Measurements from ENCODE around the gene JTB. TPM values are rescaled to one million over a fixed set of nuclear protein-coding genes. Genes with fewer than 3 reads are reported as not detected.

JTB gene
- total and polyA plus RNA-seq, 9 of the 15 experiments (the other 6 are each of a cell fraction or from before 2014, with no cell fraction given), result 24.7 to 308 (median 151) TPM

DNA sequence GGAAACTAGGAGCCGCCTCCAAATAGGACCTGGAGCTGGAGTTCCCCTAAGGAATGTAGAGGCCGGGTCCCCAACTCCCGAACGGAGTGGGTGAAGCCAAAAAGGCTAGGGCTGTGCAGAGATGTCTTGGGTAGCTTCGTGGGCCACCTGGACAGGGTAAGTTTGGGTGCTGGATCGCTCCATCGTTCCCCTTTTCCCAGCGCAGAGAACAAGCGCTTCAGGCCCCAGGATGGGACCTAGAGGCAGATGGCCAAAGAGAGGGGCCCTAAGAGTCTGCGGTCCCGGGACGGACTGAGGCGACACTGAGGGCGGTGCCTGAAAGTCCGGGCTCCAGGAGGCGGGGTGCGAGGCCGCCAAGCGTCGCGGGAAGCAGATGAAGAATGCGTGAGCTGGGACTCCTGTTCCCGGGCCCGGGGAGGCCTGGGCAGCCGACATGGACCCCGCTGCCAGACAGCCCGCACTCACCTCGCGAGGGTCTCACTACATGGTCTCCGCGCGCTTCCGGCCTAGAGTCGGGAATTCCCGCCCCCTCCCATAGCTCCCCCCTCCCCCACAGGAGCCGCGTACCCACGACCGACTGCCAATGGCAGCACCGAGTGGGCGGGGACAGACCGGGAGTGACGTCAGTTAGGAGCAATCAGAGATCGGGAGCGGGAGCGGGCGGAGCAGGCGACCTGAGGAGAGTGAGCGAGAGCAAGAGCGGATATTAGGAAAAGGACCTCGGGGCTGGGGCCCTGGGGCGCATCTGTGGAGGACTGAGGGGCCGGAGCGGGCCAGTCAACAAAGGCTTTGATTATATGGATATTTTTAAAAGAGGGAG lies 14.2 kb downstream of the JTB start, which contains the start of gene SLC39A1 (continued):
- TF ChIP-seq ZBTB8A (IDR thresholded peaks at IDR 0.05; ENCODE audit: partially characterized antibody) (no peak), PCBP1 (IDR thresholded peaks at IDR 0.05; ENCODE audit: low read depth, low read length, poor library complexity, severe bottlenecking) (no peak), SMARCB1 (IDR thresholded peaks at IDR 0.05; ENCODE audit: insufficient read length, low read depth) (no peak), ELF4 (CRISPR knock-in tag; IDR thresholded peaks at IDR 0.05) (no peak), BRD4 (IDR thresholded peaks at IDR 0.05) (0 out of 2 replicates have a peak, but pooled peaks have one; percentile 41), RFX7 (CRISPR knock-in tag; IDR thresholded peaks at IDR 0.05) (no peak), SP1 (CRISPR knock-in tag; IDR thresholded peaks at IDR 0.05) (peak; percentile 51; the same call in 1 of the 2 replicates), DDX20 (tag; IDR thresholded peaks at IDR 0.05; ENCODE audit: low read depth) (no peak), ZNF23 (CRISPR knock-in tag; IDR thresholded peaks at IDR 0.05) (no peak), POLR2A (conservative IDR thresholded peaks at IDR 0.05) (peak; percentile 80)
- TF ChIP-seq, protein P1, sequence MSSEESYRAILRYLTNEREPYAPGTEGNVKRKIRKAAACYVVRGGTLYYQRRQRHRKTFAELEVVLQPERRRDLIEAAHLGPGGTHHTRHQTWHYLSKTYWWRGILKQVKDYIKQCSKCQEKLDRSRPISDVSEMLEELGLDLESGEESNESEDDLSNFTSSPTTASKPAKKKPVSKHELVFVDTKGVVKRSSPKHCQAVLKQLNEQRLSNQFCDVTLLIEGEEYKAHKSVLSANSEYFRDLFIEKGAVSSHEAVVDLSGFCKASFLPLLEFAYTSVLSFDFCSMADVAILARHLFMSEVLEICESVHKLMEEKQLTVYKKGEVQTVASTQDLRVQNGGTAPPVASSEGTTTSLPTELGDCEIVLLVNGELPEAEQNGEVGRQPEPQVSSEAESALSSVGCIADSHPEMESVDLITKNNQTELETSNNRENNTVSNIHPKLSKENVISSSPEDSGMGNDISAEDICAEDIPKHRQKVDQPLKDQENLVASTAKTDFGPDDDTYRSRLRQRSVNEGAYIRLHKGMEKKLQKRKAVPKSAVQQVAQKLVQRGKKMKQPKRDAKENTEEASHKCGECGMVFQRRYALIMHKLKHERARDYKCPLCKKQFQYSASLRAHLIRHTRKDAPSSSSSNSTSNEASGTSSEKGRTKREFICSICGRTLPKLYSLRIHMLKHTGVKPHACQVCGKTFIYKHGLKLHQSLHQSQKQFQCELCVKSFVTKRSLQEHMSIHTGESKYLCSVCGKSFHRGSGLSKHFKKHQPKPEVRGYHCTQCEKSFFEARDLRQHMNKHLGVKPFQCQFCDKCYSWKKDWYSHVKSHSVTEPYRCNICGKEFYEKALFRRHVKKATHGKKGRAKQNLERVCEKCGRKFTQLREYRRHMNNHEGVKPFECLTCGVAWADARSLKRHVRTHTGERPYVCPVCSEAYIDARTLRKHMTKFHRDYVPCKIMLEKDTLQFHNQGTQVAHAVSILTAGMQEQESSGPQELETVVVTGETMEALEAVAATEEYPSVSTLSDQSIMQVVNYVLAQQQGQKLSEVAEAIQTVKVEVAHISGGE (CRISPR knock-in tag; IDR thresholded peaks at IDR 0.05), result 0 out of 6 replicates have a peak, but pooled peaks of 1 of the 3 experiments have one; percentile 60
- TF ChIP-seq, protein P2, sequence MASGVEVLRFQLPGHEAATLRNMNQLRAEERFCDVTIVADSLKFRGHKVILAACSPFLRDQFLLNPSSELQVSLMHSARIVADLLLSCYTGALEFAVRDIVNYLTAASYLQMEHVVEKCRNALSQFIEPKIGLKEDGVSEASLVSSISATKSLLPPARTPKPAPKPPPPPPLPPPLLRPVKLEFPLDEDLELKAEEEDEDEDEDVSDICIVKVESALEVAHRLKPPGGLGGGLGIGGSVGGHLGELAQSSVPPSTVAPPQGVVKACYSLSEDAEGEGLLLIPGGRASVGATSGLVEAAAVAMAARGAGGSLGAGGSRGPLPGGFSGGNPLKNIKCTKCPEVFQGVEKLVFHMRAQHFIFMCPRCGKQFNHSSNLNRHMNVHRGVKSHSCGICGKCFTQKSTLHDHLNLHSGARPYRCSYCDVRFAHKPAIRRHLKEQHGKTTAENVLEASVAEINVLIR (CRISPR knock-in tag; IDR thresholded peaks at IDR 0.05), result peak; percentile 45; the same call in 1 of the 2 replicates
- TF ChIP-seq, protein P3, sequence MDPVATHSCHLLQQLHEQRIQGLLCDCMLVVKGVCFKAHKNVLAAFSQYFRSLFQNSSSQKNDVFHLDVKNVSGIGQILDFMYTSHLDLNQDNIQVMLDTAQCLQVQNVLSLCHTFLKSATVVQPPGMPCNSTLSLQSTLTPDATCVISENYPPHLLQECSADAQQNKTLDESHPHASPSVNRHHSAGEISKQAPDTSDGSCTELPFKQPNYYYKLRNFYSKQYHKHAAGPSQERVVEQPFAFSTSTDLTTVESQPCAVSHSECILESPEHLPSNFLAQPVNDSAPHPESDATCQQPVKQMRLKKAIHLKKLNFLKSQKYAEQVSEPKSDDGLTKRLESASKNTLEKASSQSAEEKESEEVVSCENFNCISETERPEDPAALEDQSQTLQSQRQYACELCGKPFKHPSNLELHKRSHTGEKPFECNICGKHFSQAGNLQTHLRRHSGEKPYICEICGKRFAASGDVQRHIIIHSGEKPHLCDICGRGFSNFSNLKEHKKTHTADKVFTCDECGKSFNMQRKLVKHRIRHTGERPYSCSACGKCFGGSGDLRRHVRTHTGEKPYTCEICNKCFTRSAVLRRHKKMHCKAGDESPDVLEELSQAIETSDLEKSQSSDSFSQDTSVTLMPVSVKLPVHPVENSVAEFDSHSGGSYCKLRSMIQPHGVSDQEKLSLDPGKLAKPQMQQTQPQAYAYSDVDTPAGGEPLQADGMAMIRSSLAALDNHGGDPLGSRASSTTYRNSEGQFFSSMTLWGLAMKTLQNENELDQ (CRISPR knock-in tag; IDR thresholded peaks at IDR 0.05; ENCODE audit: borderline replicate concordance), result 0 out of 2 replicates have a peak, but pooled peaks have one; percentile 31
- TF ChIP-seq, protein P4, sequence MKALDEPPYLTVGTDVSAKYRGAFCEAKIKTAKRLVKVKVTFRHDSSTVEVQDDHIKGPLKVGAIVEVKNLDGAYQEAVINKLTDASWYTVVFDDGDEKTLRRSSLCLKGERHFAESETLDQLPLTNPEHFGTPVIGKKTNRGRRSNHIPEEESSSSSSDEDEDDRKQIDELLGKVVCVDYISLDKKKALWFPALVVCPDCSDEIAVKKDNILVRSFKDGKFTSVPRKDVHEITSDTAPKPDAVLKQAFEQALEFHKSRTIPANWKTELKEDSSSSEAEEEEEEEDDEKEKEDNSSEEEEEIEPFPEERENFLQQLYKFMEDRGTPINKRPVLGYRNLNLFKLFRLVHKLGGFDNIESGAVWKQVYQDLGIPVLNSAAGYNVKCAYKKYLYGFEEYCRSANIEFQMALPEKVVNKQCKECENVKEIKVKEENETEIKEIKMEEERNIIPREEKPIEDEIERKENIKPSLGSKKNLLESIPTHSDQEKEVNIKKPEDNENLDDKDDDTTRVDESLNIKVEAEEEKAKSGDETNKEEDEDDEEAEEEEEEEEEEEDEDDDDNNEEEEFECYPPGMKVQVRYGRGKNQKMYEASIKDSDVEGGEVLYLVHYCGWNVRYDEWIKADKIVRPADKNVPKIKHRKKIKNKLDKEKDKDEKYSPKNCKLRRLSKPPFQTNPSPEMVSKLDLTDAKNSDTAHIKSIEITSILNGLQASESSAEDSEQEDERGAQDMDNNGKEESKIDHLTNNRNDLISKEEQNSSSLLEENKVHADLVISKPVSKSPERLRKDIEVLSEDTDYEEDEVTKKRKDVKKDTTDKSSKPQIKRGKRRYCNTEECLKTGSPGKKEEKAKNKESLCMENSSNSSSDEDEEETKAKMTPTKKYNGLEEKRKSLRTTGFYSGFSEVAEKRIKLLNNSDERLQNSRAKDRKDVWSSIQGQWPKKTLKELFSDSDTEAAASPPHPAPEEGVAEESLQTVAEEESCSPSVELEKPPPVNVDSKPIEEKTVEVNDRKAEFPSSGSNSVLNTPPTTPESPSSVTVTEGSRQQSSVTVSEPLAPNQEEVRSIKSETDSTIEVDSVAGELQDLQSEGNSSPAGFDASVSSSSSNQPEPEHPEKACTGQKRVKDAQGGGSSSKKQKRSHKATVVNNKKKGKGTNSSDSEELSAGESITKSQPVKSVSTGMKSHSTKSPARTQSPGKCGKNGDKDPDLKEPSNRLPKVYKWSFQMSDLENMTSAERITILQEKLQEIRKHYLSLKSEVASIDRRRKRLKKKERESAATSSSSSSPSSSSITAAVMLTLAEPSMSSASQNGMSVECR (CRISPR knock-in tag; IDR thresholded peaks at IDR 0.05), result 0 out of 2 replicates have a peak, but pooled peaks have one; percentile 11
